ENCODE results near the gene DUSP28.

GRCh38 chr2:240556553-240557100, 3.5 kb upstream of the DUSP28 start:
- peak; percentile 71 to 95 for TF ChIP-seq CTCF (conservative IDR thresholded peaks at IDR 0.05; ENCODE audit: low read depth in 2 of 2)
- TF ChIP-seq POLR2AphosphoS5 (IDR thresholded peaks at IDR 0.05; ENCODE audit: low read depth), result no peak
- no peak for TF ChIP-seq REST (IDR thresholded peaks at IDR 0.05; ENCODE audit: unreplicated experiment)
- TF ChIP-seq JUNB (IDR thresholded peaks at IDR 0.05; ENCODE audit: unreplicated experiment), result no peak
- no peak for TF ChIP-seq EZH2 (IDR thresholded peaks at IDR 0.05; ENCODE audit: low read depth, unreplicated experiment)

All from GM23338 (cell line).